Fibroblast of gingiva (primary cell): ENCODE results near the gene TRIO.
"Not testable (repeated sequence)": the region's sequence is repeated elsewhere in the genome, so short reads cannot be mapped to it uniquely, and the experiment has no call there.

ENCODE experiments used
- DNase-seq: peaks from one replicate; pipeline ENCODE4 v3.0.0-alpha.2; 2011; ENCODE audit warnings: low read depth

TRIO gene

DNA sequence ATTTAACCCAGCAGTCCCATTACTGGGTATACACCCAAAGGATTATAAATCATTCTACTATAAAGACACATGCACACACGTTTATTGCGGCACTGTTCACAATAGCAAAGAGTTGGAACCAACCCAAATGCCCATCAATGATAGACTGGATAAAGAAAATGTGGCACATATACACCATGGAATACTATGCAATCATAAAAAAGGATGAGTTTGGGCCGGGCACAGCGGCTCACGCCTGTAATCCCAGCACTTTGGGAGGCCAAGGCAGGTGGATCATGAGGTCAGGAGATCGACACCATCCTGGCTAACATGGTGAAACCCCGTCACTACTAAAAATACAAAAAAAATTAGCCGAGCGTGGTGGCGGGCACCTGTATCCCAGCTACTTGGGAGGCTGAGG lies 249.4 kb downstream of the TRIO start:
- not testable (repeated sequence) for DNase-seq

DNA sequence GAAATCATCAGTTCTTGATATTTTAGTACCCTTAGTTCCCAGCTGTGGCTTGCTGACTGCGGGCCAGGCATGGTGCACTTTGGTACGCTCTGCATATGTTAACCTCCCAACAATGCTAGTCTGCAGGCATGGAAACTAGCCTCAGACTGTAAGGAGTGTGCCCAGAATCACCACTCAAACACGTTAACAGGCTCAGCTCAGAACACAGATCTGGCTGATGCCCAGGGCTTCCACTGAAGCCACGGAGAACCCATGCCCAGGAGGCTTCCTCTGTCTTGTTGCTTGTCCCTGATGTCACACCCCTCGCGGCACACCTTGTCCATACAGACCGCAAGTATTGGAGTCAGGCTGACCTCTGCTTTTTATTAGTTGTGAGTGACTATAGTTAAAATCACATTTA lies 251.2 kb downstream of the TRIO start:
- DNase-seq = no peak

GRCh38 chr5:14395411-14395810 lies 252.3 kb downstream of the TRIO start:
- DNase-seq = no peak

DNA sequence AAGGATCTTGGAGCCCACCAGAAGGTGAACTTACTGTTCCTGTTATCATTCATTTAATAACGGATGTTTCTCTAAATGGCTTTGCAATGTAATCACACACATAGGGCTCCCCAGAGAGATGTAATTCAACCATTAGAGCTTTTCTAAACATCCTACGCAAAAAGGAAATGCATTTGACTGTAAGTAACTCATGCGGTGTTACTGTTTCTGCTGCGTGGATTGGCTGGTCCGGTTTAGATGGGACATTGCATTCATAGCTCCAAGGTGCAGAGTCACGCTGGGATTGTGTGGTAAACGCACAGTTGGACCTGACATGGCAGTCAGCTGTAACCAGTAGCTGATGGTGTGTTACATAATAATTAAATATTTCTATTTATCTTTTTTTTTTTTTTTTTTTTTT lies 252.9 kb downstream of the TRIO start:
- no peak for DNase-seq

- DNase-seq = no peak
These were observed 253.6 kb downstream of the TRIO start for GRCh38 chr5:14396737-14397136.

GRCh38 chr5:14397717-14398116 lies 254.6 kb downstream of the TRIO start:
- peak; percentile 84 for DNase-seq

DNA sequence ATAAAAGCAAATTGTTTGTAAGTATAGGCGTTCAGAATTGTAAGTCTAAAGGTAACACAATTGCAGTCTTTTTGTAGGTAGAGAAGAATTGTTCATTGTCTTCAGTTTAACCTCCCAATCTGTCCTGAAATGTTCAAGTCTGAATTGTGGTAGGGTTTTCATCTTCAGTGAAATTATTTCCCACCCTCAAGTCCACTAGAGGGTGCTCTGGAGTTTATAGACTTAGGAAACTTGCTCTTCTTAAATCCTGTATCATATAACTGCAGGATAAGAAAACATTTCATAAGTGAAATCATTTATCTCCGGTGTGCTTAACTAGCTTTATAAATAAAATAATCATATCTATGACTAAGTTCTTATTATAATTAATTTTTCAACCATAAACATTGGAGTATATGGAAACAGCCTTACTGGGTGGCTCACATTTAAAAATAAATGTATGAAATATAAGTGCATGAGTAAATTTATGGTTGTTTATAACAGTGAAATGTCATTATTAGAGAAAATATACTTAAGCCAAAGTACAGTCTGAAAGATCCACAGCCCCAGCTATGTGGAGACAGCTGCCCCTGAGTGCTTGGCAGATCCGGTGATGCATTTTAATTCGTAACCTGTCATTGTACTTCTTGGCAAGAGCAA lies 256.0 kb downstream of the TRIO start:
- peak; percentile 56 for DNase-seq

DNA sequence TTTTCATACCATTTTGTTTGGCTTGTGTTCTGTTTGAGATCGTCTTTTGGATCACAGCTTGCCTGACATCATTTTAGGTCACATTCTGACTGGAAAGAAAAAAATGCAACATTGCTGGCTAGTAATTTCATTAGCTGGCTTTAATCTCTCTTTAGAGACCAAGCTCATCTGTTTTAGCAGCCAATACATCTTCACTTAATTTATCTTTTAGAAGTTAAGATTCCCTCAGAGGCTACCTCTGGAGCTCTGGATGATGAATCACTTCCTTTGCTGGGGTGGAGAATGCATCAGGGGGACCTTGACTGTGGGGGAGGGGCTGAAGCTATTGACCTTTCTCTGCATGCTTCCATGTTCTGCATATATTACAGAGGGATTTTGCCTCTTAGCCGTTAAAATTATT lies 256.9 kb downstream of the TRIO start:
- peak; percentile 37 for DNase-seq

GRCh38 chr5:14400611-14401010 lies 257.5 kb downstream of the TRIO start:
- DNase-seq = no peak

GRCh38 chr5:14401639-14402038 lies 258.5 kb downstream of the TRIO start:
- no peak for DNase-seq

DNA sequence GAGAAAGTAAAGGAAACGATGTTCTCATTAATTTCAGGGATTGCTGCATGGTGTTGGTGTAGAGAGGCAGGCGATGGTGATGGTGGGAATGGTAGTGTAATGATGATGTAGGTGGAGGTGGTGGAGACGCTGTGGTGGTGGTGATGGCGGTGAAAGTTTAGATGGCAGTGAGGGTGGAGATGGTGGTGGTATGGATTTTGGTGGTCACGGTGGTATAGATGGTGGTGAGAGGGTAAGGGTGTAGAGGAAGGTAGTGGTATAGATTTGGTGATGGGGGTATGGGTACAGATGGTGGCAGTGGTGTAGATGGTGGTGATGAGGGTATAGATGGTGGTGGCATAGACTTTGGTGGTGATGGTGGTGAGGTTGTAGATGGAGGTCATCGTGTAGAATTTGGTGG lies 259.3 kb downstream of the TRIO start:
- no peak for DNase-seq

DNA sequence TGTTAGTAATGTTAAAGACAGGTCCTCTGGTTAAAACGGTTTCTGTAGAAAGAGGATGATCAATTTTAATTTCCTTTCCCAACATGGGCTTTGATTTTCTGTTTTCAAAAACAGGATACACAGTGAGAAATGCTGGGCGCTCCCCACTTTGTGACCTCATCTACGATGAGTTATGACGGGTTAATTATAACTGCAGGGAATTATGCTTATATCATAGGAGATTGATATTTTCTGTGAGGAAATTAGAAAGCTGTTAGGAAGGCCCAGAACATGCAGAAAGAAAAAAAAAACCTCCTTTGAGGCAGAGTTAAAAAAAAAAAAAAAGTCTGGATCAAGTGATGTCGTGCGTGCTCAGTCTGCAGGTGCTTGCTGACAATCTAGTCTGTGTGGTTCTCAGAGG lies 261.6 kb downstream of the TRIO start:
- DNase-seq = no peak

DNA sequence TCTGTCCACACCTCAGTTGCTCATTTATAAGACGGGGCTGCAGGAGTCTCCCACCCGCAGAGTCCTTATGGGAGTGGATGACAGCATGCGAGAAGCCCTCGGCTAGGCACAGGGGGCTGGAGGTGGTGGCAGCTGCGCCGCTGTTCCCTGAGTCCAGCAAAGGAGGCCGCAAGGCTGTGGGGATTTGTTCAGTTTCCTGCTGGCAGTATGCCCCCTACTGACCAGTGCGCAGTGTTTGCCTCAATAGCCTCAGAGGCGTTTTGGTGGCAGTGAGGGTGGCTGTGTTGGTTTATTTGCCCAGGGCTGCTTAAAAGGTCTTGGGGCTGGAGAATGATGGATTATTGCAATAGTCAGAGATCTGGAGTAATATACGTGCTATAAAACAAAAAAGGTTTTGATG lies 262.1 kb downstream of the TRIO start:
- DNase-seq = no peak

GRCh38 chr5:14405706-14406553 lies 262.8 kb downstream of the TRIO start:
- no peak for DNase-seq

- peak; percentile 28 for DNase-seq
These were observed 263.4 kb downstream of the TRIO start for GRCh38 chr5:14406554-14406849.

GRCh38 chr5:14407051-14407450 lies 263.9 kb downstream of the TRIO start:
- no peak for DNase-seq

DNA sequence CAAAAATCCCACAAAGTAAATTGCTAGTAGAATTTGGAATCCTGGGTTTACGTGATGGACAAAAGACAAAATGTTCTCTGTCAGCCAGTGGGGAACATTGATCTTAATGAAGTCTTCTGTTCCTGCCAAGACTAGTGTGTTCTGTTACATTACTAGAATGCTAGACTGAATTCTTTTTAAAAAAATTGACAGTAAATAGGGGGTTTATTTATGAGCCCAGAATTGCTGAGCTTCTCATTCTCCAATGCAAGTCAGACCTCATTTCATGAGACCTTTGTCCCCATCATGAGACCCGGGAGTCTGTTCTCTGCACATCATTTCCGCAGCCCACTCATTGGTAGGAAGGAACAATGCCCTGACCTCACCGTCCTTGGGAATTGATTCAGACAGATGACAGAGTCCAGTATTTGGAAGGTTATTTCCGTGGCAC lies 264.6 kb downstream of the TRIO start:
- no peak for DNase-seq

- no peak for DNase-seq
These were observed 265.9 kb downstream of the TRIO start for GRCh38 chr5:14408969-14409586.

GRCh38 chr5:14410068-14410393 lies 266.9 kb downstream of the TRIO start:
- DNase-seq = no peak

GRCh38 chr5:14410394-14411201 lies 267.5 kb downstream of the TRIO start:
- DNase-seq = no peak

- no peak for DNase-seq
These were observed 268.1 kb downstream of the TRIO start for GRCh38 chr5:14411216-14411615.

DNA sequence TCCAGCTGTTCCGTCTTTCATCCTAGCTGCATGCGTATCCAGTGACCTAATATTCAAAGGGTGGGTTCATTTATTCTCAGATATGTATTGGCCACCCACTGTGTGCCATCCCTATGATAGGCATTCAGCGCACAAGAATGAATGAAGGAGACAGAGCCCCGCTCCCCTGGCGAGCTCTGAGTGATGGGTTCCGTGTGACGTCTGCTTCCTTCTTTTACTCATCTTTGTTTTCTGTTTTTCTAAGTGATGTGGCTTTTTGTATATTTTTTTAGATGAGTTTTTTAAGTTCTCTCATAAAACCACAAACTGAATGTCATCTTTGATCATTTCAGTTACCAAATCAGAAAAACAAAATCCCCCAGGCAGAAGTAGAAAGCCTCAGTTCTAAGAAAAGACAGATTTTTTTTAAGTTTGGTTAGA lies 270.2 kb downstream of the TRIO start:
- peak; percentile 39 for DNase-seq

DNA sequence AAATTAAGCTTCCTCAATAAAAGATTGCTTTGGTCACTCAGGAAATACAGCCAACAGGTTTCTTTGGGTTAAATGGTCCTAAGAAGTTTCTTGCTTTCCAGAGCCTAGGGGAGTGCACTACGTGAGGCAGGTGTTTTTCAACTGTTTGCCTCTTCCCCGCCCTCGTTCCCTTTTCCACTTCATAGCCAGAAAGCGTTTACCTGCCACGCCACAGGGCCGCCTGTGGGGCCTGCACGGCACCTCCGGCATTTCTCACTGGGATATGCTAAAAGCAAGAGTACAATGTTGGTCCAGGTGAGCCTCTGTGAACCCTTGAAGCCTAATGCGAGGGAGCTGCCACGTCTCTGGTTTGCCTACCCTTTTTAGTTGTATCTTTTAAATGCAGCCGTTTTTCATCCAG lies 270.9 kb downstream of the TRIO start:
- DNase-seq = no peak
